AG09319 (cell line): ENCODE data around the gene HIKESHI.

Source experiments
- DNase-seq: peaks from one replicate; pipeline ENCODE4 v3.0.0-alpha.2; 2010; ENCODE audit warnings: low read depth; ENCODE audit errors: extremely low read depth
- TF ChIP-seq, protein P1 (sequence below): IDR thresholded peaks from 2 replicates; pipeline ENCODE4 v1.5.1; 2011; ENCODE audit warnings: low read depth, mild to moderate bottlenecking, inconsistent platforms, low read length, moderate library complexity

HIKESHI gene

DNA sequence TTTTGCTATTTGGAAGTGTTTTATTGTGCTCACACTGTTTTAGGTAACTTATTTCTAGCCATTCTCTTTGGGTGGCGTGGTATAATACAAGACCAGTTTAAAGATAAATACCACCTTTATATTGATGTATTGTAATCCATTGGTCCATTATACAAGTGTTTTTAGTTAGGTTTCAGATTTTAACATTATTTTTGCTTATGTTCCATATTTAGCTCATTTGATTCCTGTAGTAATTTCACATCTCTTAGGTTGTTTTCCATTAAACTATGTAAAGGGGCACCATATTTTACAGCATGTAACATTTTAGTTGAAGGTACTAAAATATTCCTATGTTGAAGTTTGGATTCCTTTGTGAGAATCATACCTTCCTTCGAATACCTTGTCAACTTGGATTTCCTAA is 37.4 kb upstream of the HIKESHI start:
- TF ChIP-seq, protein P1, sequence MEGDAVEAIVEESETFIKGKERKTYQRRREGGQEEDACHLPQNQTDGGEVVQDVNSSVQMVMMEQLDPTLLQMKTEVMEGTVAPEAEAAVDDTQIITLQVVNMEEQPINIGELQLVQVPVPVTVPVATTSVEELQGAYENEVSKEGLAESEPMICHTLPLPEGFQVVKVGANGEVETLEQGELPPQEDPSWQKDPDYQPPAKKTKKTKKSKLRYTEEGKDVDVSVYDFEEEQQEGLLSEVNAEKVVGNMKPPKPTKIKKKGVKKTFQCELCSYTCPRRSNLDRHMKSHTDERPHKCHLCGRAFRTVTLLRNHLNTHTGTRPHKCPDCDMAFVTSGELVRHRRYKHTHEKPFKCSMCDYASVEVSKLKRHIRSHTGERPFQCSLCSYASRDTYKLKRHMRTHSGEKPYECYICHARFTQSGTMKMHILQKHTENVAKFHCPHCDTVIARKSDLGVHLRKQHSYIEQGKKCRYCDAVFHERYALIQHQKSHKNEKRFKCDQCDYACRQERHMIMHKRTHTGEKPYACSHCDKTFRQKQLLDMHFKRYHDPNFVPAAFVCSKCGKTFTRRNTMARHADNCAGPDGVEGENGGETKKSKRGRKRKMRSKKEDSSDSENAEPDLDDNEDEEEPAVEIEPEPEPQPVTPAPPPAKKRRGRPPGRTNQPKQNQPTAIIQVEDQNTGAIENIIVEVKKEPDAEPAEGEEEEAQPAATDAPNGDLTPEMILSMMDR, result no peak
- DNase-seq, result no peak

DNA sequence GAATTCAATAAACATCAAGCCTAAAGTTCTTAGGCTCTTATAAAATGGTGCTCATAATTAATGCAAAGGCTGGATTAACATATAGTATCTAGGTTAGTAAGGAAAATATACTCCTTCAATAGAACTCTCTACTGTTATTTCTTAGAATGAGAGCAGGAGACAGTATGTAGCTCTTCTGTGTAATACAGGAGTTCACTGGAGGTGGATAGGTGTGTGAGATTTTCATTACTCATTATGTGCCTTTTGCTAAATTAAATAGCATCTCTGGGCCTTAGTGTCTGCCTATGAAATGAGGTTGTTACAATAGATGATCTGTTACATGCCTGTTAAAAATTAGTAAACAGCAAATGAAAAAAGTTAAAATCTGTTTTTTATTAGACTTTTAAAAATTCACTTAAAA is 36.8 kb upstream of the HIKESHI start:
- no peak for DNase-seq
- TF ChIP-seq, protein P1, result no peak

DNA sequence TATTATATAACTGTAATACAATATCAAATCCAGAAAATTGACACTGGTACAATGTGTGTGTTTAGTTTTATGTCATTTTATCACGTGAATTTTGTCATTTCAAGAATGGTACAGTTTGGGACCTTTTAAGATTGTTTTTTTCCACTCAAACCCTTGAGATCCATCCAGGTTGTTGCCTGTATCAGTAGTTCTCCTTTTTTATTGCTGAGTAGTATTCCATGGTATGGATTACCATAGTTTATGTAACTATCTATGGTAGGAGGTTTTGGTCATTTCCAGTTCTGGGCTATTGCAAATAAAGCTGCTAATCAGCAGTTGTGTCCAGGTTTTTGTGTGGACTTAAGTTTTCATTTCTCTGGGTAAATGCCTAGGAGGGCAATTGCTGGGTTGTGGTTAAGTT is 32.4 kb upstream of the HIKESHI start:
- TF ChIP-seq, protein P1, result no peak
- no peak for DNase-seq

DNA sequence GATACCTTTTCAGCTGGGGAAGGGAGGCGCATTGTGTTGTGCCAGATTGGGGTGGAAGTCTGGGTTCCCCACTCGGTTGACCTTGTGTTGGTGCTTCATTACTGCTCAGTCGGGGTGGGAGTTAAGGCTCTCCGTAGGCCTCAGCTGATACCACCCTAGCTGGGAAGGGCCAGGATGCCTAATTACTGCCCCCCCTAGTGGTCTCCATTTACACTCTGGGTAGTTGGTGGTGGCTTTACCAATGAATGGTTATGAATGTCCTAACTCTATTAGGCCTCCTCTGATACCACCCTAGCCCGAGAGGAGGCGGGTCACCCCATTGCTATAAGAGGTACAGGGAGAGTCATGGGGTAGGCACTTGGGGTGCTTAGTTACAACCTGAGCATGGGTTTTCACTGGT is 27.5 kb upstream of the HIKESHI start:
- no peak for DNase-seq
- TF ChIP-seq, protein P1, result no peak

DNA sequence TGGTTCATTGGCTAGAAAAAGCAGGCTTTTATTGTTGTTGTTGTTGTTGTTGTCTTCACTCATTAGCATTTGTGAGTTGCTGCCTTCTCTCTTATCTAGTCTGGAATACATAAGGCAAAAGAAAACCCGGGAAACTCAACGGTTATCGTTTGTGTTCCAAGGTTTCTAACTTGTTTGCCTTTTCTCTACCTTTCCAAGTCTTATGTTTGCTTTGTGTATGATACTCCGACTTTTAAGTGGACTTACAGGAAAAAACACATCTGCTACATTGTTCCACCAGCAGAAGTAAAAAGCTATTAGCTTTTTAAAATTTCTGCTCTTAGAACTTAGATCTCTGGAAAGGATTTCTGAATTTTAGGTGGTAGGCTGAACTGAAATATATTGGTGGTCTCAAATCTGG is 27.0 kb upstream of the HIKESHI start:
- no peak for DNase-seq
- TF ChIP-seq, protein P1, result no peak

DNA sequence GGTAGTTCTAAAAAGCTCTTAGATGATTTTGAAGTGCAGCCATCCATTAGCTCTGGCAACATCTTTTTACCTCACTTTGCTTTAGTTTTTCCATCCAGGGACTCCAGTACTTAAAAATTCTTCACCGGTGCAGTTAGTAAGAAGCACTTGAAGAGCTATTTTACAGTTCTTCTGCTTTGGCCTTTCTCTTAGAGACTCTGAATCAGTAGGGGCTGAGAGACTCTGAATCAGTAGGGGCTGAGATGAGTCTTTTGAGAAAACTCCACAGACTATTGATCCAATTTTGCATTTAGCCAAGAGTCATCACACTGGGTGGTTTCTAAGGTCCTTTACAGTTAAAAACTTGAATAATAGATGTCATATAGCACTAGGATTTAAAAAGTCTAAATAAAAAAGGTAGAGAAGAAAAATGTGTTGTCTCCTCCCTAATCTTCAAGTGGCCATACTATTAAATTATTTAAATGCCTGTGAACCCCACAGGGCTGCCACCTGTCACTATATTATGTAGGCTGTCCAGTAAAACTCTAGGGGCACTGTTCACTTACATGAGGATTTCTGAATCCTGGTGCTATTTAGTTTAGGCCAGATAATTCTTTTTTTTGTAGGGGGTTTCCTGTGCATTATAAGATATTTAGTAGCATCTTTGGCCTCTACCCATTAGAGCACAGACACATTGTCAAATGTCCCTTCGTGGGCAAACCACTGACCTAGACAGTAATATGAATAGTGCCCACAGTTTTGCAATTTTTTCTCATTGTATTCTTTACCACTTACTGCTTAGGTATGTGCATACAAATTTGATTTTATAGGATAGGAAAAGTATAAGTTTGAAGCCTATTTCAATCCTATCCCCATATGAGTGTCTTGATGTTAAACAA is 26.3 kb upstream of the HIKESHI start:
- TF ChIP-seq, protein P1, result no peak
- DNase-seq, result no peak

DNA sequence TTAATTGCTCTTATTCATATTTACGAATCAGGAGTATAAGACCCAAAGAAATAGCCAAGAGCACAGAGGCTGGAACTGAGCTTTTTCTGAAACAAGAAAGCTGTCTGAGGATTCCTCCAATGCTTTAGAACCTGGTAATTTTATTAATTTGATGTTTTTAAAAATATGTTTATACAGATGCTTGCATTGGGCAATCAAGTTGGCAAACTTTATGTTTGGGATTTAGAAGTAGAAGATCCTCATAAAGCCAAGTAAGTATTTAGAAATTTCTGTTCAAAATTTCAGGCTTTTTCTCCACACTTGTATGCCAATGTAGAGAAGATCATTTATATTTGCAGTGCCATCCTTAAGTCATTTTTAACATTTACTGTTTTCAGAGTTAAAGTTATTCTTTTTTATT is 24.3 kb upstream of the HIKESHI start:
- no peak for DNase-seq
- TF ChIP-seq, protein P1, result no peak
